T1000 (cell line): ENCODE results near the gene SNUPN.

Experiments
- DNase-seq: peaks from one replicate; lab custom pipeline; 2025; ENCODE audit warnings: mixed read lengths; lab: John Stamatoyannopoulos, UW

Gene SNUPN

GRCh38 chr15:75654201-75654907, 28.8 kb upstream of the SNUPN start:
- no peak for DNase-seq

DNA sequence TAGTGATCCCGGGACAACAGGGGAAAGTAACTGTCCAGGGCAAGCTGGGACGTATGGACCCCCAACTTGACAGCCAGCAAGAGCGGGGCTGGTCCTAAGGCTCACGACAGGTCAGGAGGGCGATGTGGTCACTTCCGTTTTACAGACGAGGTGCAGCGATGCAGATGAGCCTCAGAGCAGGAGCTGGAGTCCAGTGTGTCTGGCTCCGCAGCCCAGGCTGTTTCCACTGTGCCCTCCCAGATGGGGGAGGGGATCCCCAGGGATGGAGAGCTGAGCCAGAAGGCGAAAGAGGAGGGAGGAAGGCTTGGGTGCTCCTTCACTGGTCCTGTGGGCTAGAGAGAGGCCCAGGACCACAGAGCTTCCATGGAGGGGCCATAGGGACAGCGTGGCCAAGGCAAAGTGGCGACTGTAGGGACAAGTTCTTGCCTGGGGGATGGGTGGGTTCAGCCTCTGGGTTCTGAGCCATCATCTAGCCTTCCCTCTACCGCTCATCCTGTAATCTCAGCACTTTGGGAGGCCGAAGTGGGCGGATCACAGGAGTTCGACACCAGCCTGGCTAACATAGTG, 27.9 kb upstream of the SNUPN start:
- DNase-seq: no peak

GRCh38 chr15:75651810-75652543, 26.5 kb upstream of the SNUPN start:
- DNase-seq: no peak

- DNase-seq: no peak
Measured at GRCh38 chr15:75650908-75651809, 25.6 kb upstream of the SNUPN start.

DNA sequence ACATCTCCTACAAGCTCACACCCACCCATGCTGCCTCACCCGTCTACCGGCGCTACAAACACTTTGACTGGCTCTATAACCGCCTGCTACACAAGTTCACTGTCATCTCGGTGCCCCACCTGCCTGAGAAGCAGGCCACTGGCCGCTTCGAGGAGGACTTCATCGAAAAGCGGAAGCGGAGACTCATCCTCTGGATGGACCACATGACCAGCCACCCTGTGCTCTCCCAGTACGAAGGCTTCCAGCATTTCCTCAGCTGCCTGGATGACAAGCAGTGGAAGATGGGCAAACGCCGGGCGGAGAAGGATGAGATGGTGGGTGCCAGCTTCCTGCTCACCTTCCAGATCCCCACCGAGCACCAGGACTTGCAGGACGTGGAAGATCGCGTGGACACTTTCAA, 24.3 kb upstream of the SNUPN start:
- DNase-seq: no peak

- DNase-seq: no peak
Measured at GRCh38 chr15:75649045-75649761, 23.7 kb upstream of the SNUPN start.

DNA sequence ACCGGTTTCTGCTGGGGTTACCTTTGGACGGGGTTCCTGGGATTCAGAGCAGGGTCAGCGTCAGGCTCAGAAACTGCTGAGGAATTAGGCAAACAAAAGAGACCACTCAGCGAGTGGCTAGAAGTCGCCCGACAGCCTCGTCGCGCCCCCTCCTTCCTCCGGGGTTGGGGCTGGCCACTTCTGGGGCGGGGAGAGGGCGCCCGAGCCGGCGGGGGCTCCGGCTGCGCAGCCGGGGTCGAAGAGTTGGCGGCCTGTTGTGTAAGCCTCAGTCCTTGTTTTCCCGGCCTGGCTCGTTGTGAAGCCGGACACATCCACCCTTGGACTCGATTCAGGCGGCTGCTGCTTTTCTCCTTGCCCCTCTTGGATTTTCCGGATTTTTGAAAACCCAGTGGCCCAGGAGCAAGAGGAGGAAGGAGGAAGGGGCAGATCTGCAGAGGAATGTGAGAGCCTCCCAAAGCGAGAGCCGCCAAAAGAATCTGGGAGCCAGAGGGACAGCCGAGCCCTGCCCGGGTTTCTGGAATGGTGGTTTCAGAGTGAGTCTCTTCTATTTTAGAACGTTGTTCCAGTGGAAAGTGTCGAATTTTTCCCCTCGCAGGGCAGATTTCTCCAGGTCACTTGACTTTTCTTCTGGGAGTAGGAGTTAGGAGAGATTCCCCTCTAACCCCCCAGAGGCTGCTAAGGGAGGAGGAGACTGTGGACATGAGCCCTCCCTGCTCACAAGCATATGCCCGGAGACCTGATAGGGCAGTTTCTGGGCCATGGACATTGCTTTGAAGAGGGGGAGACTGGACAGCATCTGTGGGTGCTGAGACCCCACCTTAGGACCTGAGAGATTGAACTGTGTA, 22.9 kb upstream of the SNUPN start:
- no peak for DNase-seq

DNA sequence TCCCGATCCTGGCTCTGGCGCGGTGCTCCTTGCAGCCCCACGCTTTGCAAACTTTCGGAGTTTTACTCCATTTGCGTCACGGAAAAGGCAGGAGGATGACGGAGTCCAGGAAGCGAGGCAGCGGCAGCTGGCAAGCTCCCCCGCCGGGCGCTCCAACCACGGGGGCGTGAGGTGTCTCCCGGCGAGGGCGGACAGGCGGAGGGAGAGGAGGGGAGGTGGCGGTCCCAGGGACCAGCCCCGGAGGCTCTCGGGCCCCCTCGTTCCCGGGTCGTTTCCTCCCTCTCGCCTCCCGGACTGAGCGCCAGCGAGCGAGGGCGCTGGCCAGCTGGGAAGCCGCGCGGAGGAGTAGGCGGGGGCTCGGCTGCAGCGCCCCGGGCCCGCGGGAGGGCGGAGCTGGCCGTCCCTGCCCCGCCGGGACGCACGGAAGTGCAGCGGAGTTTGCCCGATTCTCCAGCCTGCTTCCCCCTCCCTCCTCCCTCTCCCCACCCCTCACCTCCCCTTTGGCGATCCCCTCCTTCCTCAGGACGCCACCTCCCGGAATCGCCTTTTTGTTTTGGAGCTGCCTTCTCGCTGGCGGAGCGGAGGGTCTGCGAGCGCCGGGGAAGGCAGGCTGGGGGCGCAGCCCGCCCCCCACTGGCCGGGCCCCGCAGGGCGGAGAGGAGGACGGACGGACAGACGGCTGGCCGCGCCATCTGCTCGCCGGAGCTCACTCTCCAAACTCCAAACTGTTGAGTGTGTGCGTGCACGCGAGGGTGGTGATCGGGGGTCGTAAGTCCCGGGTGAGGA, 22.0 kb upstream of the SNUPN start, which contains the start of gene SNX33:
SNX33 (plus strand) TSS at position 543 of the 786 bp plus-strand sequence. CDS start 1,191 bp downstream, outside the sequence.
- peak; percentile 53 for DNase-seq

GRCh38 chr15:75646944-75647364, 21.4 kb upstream of the SNUPN start:
- no peak for DNase-seq

- no peak for DNase-seq
Measured at GRCh38 chr15:75646112-75646943, 20.8 kb upstream of the SNUPN start.

DNA sequence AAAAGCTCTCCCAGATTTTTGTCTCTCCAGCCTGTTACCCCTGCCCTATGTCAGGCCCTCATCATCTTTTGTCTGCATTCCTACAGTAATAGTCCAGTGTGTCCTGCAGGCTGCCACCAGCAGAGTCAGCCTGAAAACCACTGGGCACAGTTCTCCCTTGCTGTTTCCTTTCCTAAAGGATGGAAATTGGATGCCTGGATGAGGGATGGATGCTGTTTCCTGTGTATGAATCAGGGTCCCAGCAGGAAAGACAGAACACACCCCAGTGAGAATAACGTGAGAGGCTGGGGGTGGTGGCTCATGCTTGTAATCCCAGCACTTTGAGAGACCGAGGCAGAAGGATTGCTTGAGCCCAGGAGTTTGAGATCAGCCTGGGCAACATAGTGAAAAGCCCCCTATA, 18.9 kb upstream of the SNUPN start:
- no peak for DNase-seq

- DNase-seq: no peak
Measured at GRCh38 chr15:75641603-75642002, 16.1 kb upstream of the SNUPN start.

DNA sequence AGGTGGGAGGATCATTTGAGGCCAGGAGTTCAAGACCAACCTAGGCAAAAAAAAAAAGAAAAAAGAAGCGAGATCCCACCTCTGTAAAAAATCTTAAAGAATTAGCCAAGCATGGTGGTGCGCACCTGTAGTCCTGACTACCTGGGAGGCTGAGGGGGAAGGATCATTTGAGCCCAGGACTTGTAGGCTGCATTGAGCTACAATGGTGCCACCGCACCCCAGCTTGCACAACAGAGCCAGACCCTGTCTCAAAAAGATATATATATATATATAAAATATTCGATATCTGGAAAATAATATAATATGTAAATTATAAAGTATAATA, 15.6 kb upstream of the SNUPN start:
- DNase-seq: no peak

DNA sequence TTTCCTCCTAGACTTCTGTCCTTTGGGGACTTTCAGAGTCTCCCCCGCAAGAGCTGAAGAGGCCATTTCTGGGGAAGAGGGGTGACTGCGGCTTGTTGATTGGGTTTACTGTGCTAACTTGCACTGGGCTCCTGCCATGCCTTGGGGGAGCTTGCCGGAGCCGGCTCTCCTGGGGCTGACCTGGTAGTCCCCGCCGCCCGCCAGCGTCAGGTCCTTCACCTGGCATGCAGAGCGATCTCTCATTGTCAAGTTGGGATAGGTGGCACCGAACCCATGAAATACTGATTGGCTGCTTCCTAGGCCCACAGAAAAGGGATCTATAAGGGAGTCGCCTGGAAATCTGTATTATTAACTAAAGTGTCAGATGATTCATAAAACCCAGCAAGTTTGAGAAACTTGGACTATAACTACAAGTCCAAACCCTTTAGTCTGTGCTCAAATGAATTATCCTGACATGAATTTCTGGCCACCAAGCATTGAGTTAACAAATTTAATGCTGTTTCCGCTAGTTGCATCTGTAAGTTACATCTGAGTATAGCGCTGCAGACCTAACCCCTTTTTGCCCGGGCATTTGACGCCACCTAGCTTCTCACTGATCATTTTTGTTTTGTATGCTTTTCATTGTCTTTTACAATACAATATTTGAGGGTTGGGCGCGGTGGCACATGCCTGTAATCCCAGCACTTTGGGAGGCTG, 15.1 kb upstream of the SNUPN start:
- no peak for DNase-seq

- DNase-seq: peak; percentile 85
Measured at GRCh38 chr15:75639709-75640482, 14.4 kb upstream of the SNUPN start, which contains the start of gene IMP3. IMP3 (minus strand) TSS chr15:75640224; CDS start chr15:75640168, 56 bp downstream.

DNA sequence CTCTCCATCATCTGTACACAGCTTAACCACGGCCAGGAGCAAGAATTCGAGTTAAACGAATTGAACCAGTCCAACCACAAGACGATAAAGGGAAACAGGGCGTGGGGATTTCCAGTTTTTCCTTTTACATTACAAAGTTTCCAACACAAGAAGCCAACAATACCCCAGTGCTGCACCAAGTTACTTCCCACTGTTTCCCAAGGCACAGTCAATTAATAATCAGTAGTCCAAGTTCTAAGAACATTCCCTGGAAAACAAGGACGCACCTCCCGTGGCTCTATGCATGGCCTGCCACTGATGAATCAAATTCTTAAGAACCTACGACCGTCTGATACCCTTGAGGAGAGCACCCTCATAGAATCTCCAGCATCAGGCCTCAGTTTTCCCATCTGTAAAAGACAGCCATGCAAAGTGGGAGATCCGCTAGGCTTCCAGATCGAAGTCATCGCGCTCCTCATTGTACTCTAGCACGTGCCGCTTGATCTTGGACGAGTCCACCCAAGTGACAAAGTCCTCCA, 13.7 kb upstream of the SNUPN start:
- no peak for DNase-seq
